Measurements from ENCODE around the gene RASA2. TPM values are rescaled to one million over a fixed set of nuclear protein-coding genes. Genes with fewer than 3 reads are reported as not detected.

RASA2 gene
- total and polyA plus RNA-seq, 11 donors, result 2.0 to 12.3 (median 3.4) TPM

DNA sequence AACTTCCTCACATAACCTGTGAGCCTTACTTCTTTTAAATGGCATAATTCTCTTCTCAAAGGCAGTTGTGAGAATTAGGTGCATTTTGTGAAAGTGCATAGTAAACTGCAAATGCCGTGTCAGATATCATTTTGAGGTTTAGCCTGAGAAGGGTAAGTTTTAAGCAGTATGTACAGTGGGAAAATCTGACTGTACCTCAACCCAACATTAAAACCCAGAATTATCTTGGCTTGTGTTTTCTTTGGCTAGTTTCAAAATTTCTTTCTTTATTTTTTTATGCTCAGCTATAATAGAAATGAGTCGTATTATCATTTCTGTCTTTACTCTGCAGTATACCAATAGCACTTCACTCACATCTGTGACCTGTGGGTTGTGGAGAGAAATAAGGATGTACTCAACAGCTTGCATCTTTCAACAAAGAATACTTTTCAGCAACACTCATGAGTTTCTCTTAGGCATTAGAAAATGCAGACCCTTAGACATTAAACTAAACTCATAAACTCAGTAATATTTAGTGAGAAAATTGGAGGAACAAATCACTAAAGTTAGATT is 65.7 kb downstream of the RASA2 start:
- no peak overlapping the region for H3K4me3 ChIP-seq
- 61 to 71% (median 64%) methylated on average over 2 of the region's 2 CpGs for WGBS, 4 donors
- peak overlapping the region in 1 of 12 donors; percentile 53 for H3K27ac ChIP-seq
- intact Hi-C loops (cut with DNase I), result loop anchor here in 3 of 10 donors (5.0 to 10.0 kb wide), 3 partner anchors 50 to 238 kb away; no protein-coding TSS in a partner anchor
- TF ChIP-seq POLR2A (IDR thresholded peaks at IDR 0.05), result no peak
- TF ChIP-seq, protein P1, sequence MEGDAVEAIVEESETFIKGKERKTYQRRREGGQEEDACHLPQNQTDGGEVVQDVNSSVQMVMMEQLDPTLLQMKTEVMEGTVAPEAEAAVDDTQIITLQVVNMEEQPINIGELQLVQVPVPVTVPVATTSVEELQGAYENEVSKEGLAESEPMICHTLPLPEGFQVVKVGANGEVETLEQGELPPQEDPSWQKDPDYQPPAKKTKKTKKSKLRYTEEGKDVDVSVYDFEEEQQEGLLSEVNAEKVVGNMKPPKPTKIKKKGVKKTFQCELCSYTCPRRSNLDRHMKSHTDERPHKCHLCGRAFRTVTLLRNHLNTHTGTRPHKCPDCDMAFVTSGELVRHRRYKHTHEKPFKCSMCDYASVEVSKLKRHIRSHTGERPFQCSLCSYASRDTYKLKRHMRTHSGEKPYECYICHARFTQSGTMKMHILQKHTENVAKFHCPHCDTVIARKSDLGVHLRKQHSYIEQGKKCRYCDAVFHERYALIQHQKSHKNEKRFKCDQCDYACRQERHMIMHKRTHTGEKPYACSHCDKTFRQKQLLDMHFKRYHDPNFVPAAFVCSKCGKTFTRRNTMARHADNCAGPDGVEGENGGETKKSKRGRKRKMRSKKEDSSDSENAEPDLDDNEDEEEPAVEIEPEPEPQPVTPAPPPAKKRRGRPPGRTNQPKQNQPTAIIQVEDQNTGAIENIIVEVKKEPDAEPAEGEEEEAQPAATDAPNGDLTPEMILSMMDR (IDR thresholded peaks at IDR 0.05), result no peak
- DNase-seq (no peak), ATAC-seq (no peak)
- H3K27me3 ChIP-seq, result no peaks in the 10 kb centered on the region
- peaks cover 0 to 38% (median 18%) of the 10 kb centered on the region in 9 donors for H3K36me3 ChIP-seq
- H3K4me1 ChIP-seq, result peaks cover 0 to 36% (median 1%) of the 10 kb centered on the region in 12 donors
- H3K9me3 ChIP-seq, result peaks cover 0 to 6% (median 0%) of the 10 kb centered on the region in 12 donors

DNA sequence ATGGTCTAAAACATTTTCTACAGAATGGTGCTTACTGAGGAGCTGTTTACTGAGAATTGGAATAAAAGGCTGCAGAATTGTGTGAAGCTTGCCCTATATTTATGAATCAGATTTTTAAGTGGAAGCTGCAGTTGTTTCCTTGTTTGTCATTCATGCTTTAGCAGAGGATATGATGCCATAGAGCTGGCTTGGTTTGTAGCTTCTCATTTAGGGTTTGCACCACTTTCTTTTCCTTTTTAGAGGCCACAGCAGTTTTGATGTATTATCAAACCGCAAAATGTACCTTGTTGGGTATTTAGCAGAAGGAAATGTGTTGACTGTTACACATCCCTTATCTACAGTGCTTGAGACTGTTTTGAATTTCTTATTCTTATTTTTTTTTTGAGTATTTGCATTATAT is 66.2 kb downstream of the RASA2 start:
- 67 to 74% (median 70%) methylated on average over 1 of the region's 1 CpG for WGBS, 4 donors
- peak overlapping the region in 1 of 12 donors; percentile 53 for H3K27ac ChIP-seq
- H3K4me1 ChIP-seq, result peaks cover 0 to 42% (median 1%) of the 10 kb centered on the region in 12 donors
- no peak overlapping the region for H3K4me3 ChIP-seq
- peak in 2 of 4 donors; percentile 34 to 51 for ATAC-seq
- no peak for DNase-seq
- intact Hi-C loops (cut with DNase I), result loop anchor here in 3 of 10 donors (5.0 to 10.0 kb wide), 3 partner anchors 51 to 238 kb away; no protein-coding TSS in a partner anchor
- no peaks in the 10 kb centered on the region for H3K27me3 ChIP-seq
- TF ChIP-seq, protein P1 (IDR thresholded peaks at IDR 0.05), result no peak
- no peak for TF ChIP-seq POLR2A (IDR thresholded peaks at IDR 0.05)
- peaks cover 0 to 38% (median 18%) of the 10 kb centered on the region in 9 donors for H3K36me3 ChIP-seq
- peaks cover 0 to under 1% (median 0%) of the 10 kb centered on the region in 12 donors for H3K9me3 ChIP-seq

DNA sequence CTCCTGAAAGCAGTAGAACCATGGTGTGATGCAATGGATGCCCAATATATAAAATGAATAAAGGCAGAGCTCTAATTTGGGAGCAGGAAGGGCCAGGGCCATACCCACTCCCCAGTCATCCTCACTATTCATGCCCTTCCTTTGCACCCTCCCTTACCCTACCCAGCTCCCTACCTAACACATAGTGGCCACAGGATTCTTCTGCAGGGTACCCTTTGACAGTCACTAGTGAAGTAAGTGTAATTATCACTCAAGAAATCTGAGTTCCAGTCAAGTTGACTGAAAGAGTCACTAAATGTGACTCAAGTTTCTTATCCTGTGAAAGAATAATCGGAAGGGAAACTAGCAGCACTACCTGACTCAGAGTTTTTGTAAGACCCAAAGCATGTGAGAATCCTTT is 69.2 kb downstream of the RASA2 start:
- no peak for ATAC-seq
- Histone ChIP-seq H3K27me3 (no peaks in the 10 kb centered on the region), H3K4me3 (no peak overlapping the region), H3K4me1 (peaks cover 0 to 47% (median 2%) of the 10 kb centered on the region in 12 donors), H3K36me3 (peaks cover 0 to 58% (median 33%) of the 10 kb centered on the region in 9 donors), H3K9me3 (no peaks in the 10 kb centered on the region), H3K27ac (no peak overlapping the region)
- TF ChIP-seq, protein P1 (IDR thresholded peaks at IDR 0.05), result no peak
- no peak for DNase-seq
- WGBS, 4 donors, result 95 to 100% (median 96%) methylated on average over 1 of the region's 1 CpG
- intact Hi-C loops (cut with DNase I), result loop anchor here in 4 of 10 donors (5.0 to 10.0 kb wide), 4 partner anchors 79 to 241 kb away; no protein-coding TSS in a partner anchor

DNA sequence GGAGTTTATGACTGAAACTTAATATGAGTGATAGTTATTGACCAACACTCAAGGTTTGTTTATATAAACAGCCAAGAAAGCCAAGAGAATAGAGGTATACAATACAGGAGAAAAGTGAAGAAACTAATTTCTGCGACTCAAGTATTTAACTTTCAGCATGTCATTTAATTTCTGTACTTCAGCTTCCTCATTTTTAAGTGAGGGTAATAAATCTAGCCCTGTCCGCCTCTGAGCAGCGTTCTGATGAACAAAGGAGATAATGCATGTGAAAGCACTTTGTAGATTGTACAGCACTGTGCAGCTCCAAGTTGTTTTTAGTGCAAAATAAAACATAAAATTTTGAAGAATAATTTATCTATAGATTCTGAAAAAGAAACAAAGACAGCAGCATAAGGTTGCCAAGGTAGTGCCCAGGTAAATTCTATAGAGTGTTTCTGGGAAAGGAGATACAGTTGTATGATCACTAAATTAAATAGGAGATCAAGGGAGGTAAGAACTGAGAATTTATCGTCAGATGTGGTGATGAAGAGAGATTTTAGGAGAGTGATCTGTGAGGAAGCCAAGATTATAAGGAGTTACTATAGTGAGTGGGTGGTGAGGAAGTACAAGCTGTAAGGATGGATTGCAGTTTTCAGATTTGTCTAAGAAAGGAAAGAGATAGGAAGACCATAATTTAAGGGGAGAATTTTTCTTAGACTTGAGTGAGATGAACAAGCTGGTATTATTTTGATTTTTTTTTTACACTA is 71.3 kb downstream of the RASA2 start:
- peaks cover 0 to 64% (median 34%) of the 10 kb centered on the region in 9 donors for H3K36me3 ChIP-seq
- WGBS, 4 donors, result 79 to 88% (median 83%) methylated on average over 4 of the region's 4 CpGs
- peaks cover 0 to 33% (median 0%) of the 10 kb centered on the region in 12 donors for H3K4me1 ChIP-seq
- DNase-seq (no peak), ATAC-seq (no peak)
- TF ChIP-seq POLR2A (IDR thresholded peaks at IDR 0.05), result no peak
- TF ChIP-seq, protein P1 (IDR thresholded peaks at IDR 0.05), result no peak
- no peak overlapping the region for H3K4me3 ChIP-seq
- peak overlapping the region in 1 of 12 donors; percentile 25 for H3K27ac ChIP-seq
- no peaks in the 10 kb centered on the region for H3K9me3 ChIP-seq
- intact Hi-C loops (cut with DNase I), result loop anchor here in 4 of 10 donors (5.0 to 10.0 kb wide), 4 partner anchors 81 to 243 kb away; no protein-coding TSS in a partner anchor
- H3K27me3 ChIP-seq, result no peaks in the 10 kb centered on the region
